LoVo (cell line): ENCODE measurements around the gene HDAC2.
A peak's percentile ranks its signal among the peaks of the same experiment; 100 is the strongest.
"Not testable (repeated sequence)": the region's sequence is repeated elsewhere in the genome, so short reads cannot be mapped to it uniquely, and the experiment has no call there.

Source experiments
- DNase-seq: peaks from one replicate; pipeline ENCODE4 v3.0.0-alpha.2; 2016; ENCODE audit warnings: low spot score

HDAC2 gene

DNA sequence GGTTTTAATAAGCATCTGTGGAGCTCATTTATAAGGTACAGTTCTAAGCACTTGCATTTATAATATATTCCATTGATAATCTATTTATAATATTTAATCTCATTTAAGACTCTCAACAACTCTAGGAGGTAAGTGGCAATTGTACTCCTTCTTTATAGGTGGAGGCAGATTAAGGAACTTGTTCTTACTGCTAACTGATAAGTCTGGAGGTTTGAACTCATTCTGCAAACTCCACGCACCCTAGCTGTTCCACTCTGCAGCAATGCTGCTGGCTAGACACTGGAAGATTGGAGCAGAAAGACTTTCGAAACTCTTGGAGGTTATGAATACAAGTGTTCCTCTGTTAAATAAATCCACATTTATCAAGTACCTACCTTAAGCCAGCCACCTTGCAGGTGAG is 793 bp upstream of the HDAC2 start:
- peak; percentile 23 for DNase-seq

DNA sequence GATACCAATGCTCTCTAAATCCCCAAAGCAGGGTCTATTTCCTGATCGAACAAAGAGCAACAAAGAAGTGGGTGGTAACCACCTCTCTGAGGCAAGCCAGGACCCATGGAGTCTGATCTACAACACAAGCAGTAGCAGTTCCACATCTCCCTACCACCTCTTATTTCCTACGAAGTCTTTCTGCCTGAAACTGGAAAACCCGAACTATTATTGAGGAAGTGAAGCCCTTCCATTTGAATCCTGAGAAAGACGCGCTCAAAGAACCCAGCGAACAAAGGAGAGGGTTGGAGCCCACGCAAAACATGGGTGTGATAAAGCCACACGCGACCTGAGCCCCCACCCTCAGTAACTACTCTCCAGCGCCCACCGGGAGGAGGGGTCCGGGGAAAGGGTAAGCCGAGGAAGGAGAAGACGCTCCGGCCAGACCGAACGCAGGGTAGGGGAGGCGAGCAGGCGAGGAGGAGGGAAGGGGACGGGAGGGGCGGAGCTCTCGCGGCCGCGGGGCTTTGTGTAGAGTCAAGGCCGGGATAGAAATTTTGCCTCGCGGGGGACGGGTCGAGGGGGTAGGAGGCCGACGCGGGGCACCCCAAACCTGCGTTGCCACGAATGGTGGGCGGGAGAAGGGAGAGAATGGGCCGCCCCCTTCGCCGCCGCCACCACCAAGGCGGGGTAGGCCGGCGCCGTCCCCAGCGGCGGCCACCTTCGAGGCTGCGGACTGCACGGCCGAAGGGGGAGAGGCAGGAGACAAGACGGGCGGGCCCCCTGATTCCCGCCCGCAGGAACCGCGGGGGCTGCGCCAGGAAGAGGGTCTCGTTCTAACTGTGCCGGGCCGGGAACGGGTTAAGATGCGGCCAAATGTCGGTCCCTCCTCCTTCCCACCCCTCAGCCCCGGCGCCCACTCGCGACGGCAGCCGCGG is 802 bp downstream of the HDAC2 start:
- peak; percentile 29 for DNase-seq

DNA sequence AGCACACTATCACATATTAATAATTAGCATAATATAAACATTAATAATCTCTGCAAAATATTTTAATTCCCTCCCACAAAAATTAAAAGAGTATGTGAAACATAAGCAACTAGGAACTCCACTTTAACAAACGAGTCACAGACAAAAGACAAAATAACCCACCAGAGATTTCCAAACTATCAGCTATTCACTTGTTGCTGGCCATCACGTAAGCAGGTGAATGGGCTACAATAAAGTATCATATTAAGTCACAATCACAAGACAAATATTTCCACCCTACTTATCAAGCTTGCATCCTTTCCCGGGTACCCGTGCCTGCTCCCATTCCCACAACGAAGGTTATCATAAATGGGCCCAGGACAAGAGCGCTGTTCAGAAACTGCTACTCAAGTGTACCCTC is 2.5 kb downstream of the HDAC2 start:
- no peak for DNase-seq

DNA sequence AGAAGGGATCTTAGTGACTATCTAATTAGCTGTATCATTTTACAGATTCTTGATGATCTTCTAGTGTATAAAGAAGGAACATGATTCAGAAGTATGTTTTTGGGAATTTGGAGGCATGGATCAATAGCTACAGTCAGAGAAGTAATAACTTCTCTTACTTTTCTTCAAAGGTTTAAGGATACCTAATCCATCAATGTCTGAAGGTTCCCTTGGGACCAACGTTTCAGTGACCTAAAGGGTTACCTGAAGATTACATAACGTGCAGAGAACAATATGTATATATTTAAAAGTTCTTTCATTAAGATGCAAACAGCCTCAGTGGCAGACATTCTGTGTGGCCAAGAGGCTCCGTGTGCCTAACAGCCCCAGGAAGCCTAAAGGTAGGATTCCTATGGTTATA is 3.2 kb downstream of the HDAC2 start:
- no peak for DNase-seq

DNA sequence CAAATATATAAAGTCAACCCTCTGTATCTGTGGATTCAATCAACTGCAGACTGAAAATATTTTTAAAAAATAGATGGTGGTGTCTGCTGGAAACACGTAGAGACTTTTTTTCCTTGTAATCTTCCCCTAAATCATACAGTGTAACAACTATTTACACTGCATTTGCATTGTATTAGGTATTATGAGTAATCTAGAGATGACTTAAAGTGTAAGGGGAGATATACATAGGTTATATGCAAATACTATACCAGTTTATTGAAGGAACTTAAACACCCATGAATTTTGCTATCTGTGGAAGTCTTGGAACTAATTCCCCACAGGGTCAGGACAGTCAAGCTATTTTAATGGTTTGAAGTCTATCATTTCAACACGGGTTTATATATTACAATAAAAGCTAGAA is 10.2 kb downstream of the HDAC2 start:
- no peak for DNase-seq

DNA sequence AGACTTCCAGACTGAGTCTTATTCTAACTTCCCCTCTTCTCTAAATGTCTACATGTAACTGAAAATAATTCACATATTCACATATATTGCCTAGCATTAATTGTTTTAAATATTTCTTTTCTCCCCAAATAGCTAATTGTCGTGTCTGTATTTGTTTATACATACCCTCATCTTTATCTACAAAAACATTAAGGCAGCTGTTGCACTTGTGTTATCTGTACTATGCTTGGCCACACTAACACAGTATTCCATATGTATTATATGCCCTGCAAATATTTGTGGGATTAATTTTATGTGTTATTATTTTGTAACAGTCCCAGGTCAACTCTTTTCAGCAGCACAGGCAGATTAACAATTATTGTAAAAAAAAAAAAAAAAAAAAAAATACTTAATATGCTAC is 11.7 kb downstream of the HDAC2 start:
- no peak for DNase-seq

DNA sequence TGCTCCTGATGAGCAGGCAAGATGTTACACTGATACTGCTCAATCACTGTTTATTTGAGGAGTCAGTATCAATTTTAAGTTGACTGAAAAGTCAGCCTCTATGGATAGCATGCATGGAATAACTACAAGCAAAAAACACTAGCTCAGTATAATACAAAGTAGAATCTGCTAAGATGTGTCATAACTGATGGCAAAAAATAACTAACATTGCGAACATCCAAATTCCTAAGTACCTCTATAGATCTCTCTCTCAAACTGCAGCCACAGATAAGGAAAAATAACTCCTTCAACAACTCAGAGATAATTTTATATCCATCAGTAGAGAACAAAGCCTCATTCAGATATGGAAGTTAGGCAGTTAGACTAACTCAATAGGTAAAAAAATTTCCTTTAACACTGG is 16.3 kb downstream of the HDAC2 start:
- DNase-seq: no peak

DNA sequence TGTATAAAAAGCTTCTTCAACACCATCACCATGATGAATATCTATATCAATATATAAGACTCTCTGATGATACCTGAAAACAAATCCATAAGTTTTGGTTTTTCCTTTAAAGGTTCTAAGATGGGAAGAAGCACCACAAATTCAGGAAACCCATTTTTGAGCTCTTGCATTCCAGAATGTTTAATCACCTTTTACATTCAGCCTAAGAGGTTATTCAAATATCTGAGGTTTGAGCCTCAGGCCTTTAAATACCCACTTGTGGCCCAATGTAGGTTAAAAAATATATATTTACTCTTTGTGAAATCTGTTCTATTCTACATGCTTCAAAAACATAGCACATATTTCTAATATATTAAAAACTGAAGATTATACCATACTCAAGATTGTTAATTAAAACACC is 17.6 kb downstream of the HDAC2 start:
- no peak for DNase-seq

DNA sequence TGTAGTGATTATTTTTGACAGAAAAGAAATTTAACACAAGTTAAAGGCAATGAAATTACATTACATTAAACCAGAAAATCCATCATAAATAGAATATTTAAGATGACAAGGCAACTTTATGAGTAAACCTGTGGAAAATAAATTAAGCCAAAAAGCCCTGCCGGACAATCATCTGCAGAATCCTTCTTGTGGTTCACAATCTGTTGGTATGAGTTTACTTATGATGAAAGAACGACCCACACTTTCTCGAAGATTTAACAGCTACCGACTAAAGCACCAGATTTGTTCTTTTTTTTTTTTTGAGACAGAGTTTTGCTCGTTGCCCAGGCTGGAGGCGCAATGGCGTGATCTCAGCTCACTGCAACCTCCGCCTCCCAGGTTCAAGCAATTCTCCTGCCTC is 21.4 kb downstream of the HDAC2 start:
- no peak for DNase-seq

DNA sequence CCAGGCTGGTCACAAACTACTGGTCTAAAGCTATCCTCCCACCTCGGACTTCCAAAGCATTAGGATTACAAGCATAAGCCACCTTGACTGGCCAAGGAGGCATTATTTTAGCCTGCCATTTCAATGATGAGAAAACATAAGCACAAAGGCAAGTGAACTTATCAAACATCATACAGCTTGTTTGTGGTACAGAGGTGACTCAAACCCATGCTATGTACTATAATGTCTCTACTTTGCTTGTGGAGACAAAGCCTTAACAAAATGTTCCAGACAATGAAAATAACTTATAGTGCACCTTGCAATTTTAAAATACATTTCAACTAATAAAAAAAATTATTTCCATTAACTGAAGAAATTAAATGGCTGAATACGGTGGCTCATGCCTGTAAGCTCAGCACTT is 26.2 kb downstream of the HDAC2 start:
- DNase-seq: no peak

DNA sequence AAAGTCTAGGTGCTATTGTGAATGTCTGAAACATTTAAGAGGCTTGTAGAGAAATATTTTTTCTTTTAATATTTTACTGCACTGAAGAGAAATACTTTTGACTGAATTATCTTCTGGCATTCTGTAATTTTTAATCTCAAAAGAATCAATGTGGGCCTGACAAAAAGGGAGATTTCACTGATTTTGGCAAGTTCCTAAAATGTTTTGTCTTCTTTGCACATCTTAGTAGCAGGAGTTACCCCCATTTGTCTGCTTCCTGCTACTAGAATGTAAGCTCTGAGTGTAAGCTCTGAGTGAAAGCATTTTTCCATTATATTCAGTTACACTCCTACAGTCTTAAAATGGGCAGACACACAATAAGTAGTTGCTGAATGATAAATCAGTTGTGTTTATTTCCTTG is 31.1 kb downstream of the HDAC2 start:
- no peak for DNase-seq

DNA sequence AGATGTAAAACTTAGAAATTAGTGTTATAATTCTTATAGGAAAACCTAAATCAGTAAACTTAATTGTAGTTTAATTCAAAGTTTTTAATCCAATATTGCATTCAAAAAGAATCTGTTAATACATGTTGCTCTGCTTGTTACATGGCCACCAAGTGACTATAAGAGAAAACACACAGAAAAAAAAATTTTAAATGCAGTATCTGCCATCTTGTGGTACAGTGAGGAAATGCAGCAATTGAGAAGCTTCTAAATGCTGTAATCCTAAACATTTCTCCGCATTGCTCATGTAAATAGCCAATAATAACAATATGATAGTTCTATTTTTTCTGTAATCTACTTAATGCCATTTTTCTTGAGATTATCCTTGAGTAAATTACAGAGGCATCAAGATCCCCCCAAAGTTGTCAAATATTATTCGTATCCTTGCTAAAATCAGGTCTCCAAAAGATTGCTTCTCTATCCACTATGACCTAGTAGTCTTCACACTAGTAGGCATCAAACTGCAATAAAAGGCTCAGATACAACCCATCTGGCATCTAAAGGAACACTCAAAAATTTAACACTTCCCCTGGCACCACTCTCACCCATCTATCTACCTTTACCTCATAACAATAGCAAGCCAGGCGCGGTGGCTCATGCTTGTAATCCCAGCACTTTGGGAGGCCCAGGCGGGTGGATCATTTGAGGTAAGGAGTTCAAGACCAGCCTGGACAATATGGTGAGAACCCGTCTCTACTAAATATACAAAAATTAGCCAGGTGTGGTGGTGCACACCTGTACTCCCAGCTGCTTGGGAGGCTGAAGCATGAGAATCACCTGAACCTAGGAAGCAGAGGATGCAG is 34.6 kb downstream of the HDAC2 start:
- DNase-seq: peak; percentile 69

DNA sequence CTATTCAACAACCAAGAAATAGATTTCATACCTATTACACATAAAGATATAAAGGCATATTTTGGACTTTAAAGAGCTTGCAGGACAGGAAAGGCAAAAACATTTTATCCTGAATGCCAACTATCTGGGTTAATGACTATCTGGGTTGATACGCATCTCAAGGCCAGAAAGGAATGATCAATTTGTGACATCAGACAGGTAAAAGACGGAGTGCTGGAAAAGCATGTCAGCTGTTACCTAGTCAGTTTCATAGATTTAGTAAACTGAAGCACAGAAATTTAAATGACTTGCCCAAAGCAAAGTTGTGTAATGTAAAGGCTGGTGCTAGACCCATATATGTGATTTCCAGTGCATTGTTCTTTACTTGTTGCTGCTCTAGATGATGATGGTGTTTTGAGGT is 36.8 kb downstream of the HDAC2 start:
- no peak for DNase-seq

DNA sequence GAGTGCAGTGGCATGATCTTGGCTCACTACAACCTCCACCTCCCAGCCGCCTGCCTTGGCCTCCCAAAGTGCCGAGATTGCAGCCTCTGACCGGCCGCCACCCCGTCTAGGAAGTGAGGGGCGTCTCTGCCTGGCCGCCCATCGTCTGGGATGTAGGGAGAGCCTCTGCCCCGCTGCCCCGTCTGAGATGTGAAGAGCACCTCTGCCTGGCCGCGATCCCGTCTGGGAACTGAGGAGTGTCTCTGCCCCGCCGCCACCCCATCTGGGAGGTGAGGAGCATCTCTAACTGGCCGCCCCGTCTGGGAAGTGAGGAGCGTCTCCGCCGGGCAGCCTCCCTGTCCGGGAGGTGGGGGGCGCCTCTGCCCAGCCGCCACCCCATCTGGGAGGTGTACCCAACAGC is 39.0 kb downstream of the HDAC2 start:
- DNase-seq: not testable (repeated sequence)

DNA sequence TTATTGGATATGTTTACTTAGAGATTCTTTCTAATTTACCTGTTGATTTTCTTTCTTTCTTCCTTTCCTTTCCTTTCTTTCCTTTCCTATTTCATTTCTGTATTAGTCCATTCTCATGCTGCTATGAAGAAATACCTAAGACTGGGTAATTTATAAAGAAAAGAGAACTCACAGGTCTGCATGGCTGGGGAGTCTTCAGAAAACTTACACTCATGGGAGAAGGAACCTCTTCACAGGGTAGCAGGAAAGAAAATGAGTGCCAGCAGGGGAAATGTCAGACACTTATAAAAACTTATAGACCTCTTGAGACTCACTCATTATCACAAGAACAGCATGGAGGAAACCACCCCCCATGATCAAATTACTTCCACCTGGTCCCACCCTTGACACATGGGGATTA is 40.8 kb downstream of the HDAC2 start:
- no peak for DNase-seq

DNA sequence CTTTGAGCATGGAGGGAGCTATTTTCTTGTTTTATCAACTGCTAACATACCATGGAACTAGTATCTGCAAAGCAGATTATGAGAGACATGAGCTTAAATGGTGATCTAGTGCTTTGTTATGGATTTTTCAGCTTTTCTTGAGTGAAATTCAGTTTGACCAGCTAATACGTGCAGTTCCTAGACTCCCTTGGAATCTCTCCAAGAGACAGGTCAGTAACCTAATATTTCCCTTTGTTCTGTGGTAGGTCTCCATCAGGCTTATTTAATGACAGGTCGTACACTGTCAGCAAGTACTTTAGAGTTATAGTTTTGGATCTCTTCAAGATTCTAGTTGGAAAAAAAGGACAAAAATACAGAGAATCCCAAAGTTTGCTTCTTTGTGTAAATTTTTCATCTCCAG is 43.9 kb downstream of the HDAC2 start:
- DNase-seq: no peak

DNA sequence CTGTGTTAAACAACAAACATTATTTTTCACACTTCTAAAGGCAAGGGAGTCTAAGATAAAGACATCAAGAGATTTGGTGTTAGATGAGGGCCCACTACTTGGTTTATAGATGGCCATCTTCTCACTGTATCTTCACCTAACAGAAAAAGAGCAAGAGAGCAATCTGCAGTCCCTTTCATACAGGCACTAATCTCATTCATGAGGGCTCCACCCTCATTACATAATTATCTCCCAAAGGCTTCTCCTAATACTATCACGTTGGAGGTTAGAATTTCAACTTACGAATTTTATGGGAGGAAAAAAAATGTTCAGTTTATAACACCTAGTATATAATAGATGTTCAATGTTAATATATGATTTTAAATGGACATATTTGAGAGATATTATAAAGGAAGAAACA is 45.6 kb downstream of the HDAC2 start:
- no peak for DNase-seq

DNA sequence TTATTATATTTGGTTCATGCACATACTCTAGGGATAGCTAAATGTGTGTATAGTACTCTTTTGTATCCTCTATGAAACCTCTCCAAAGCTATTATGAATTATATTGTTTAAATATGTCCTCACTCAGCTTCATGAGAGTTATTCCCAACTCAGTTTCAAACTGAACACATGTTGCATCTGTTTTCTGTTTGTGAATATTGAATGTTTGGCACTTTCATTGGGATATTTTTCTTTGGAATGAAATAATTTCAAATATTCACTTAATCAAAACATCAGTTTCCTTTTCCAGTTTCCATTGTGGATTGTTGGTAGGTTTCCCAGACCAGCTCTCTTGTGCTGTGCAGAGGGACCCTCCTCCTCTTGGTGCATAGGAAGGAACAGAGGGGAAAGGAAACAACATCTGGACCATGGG is 46.6 kb downstream of the HDAC2 start:
- DNase-seq: no peak

DNA sequence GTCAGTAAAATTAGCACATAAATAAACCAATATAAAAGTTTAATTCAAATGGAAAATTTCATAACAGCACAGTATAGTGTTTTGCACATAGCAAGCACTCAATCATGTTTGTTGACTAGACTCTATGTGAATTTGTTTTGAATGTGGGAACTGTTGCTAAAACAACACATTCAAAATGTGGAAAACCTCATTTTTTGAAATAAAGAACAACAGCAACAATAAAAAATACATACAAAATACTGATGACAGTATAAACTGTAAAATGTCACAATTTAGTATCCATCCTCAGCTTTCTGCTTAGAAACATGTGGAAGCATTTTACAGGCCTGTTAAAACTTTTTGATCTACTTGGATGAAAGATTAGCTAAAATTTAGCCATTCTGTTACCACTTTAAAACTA is 47.4 kb downstream of the HDAC2 start:
- DNase-seq: no peak

DNA sequence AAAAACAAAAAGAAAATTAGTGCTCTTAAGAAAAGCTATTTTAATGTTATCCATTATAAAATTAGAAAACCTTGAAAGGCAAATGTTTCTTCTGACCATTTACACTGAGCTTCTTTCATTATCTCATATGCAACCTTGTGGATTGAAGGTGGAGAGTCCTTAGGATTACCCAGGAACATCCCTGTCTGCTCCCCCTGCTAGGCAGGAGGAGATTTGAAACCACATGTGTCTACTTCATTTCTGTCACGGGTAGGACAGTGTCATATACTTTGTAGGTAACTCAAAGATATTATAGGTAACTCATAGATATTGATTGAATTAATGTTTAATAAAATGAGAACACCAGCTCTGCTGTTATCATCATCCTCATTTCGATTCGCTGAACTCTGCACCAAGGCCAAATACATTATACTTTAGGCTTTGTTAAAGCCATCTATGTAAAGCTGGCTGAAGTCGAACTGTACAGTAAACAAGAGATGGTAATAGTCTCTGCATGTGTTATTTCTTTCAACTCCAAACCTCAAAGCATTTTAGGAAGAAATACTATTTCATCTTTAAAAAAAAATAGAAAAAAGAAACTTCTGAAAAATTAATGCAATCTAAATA is 49.5 kb downstream of the HDAC2 start:
- DNase-seq: no peak

DNA sequence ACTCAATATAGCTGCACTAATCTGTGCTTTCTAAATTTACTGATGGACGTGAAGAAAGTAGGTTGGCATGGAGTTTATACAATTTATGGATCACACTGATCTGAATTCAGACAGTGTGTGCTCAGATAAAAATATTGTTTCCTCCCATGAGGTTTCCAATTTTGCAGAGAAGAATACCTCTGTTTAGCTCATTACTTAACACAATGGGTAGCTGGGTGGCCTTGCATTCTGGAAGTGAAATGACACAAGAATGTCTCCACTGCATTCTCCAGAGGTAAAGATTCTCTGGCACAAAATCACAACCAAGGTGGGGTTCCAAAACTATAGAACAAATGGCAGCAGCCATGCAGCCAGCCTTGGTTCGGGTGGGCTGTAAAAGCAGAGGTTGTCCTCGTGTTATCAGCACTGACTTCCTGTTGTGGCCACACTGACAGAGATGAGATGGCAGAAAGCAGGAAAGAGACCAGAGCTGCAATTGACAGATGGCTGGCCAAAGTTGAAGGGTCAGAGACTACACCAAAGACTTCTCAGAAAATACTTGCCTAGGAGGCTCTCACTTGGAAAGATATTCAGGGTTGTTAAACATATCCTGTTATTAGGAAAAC is 50.2 kb downstream of the HDAC2 start:
- DNase-seq: no peak

DNA sequence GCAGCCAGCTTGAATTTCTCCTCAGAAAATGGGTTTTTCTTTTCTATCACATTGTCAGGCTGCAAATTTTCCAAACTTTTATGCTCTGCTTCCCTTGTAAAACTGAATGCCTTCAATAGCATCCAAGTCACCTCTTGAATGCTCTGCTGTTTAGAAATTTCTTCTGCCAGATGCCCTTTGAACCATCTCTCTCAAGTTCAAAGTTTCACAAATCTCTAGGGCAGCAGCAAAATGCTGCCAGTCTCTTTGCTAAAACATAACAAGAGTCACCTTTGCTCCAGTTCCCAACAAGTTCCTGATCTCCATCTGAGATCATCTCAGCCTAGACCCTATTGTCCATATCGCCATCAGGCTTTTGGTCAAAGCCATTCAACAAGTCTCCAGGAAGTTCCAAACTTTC is 60.7 kb downstream of the HDAC2 start:
- not testable (repeated sequence) for DNase-seq
